Skin of body (tissue), 2 donors: ENCODE measurements around the gene ADAMTS18. TPM values are rescaled to one million over a fixed set of nuclear protein-coding genes. Genes with fewer than 3 reads are reported as not detected.

Source experiments
- DNase-seq: peaks from one replicate; lab custom pipeline; 2025; lab: John Stamatoyannopoulos, UW
- total RNA-seq: library from RNA; depleted of rRNA; stranded (reverse); fragments of >200 nt; gene quantifications from one replicate; pipeline ENCODE4 v1.2.3, GENCODE V29; 2014

ADAMTS18 gene
- total RNA-seq, 1 donor from 2014 or later, result 25.0 TPM

DNA sequence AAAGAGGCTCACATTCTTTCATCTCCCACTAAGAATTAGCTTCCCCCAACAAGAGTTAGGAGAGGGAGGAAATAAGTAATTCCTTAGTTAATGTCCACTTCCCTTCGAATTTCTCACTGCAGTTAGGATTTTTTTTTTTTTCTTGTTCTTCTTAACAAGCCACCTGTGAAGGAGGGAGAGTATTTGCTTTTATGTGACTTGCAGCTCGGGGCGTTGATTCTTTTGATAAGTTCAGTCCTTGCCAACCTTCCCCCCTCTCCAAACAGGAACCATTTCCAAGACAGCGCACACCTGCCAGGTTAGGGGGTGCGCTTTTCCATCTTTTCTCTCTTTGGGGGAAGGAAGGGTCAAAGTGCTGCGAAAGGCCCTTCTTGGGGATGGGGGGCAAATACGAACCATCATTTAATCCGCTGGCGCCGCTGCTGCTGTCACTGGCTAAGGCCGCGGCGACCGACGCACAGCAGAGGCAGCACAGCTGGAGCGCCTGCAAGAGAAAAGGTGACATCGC is 758 bp downstream of the ADAMTS18 start:
- no peak for DNase-seq

DNA sequence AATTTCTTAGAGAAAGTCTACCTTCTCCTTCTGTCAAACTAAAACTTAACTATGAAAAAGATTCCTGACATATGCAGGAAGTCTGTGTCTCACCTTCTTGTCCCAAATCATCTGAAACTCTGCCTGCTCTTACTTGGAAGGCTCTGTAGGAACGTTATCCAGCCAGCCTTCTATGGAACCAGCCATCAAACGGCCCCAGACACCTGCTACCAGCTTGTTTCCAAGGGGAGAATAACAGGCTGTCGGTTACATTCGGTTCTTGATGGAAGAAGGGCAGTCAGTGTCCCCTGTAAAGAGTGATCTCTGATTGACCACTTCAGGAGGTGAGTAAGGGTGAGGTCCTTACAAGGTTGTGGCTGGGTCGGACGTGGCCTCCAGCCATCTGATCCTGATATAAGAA is 1.7 kb downstream of the ADAMTS18 start:
- DNase-seq, result no peak

DNA sequence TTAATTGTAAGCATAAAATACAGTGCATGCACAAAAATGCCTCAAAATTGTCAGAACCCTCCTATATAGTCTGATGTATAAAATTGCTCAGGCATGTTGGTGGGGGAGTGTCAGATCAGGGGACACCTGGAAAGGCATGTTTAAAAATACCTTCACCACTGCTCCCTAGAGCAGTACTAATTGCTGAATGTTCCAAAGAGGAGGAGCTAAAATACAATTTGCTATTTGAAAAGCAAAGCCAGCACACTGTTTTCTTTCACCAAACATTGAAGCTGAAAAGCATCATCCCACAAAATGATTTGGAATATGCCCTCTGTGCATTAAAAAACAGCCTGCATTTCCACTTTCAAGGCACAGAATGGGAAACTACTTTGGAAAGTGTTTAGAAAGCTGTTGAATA is 2.6 kb downstream of the ADAMTS18 start:
- DNase-seq, result no peak

DNA sequence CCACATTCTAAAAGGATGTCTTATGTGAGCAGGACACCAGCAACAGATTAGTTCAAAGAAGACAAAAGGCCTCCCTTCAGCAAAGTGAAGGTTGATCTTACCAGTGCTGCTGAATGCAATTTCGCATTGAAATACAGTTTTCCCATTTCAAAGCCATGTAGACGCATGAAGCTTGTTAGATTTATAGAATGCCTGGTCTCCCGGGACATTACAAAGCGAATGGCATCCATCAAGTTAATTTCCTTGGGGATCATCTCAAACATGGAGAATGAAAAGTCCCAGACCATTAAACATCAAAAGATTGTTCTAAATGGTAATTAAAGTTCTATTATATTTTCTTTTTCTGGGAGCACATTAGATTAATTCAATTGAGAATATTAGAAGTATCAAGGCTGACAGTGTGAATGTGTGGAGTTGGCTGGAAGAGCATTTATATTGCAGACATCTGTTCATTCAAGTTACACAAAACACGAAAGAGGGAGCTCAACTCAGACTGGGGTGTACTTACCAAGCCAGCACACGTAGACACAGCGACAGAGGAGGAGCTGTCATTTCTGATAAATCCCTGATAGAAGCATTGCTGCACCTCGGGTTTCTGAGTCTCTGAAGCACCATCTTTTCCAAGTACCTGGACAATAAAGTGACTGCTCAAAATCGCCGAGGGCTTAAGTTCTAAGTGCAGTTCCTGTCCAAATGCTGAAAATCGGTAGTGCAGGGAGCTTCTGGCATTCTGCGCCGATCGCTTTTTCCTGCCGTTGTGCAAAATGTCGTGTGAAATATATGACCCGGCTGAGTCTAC is 3.8 kb downstream of the ADAMTS18 start:
- peak; percentile 60 for DNase-seq

DNA sequence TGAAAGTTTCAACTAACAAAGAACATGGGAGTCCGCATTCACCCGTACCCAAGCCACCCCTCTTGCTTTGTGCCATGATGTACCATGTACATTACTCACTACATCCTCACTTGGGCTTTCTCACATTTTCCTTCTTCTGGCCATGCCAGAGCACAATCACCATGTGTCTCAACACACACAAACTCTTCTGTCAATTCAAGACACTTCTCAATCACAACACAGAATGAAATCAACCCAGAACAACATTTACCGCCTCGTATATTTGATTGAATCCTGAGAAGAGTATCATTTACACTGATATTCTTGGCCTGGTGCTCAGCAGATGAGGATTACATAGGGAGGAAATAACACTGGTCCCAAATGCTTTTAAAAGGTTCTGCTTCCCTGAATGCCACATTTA is 4.5 kb downstream of the ADAMTS18 start:
- no peak for DNase-seq

DNA sequence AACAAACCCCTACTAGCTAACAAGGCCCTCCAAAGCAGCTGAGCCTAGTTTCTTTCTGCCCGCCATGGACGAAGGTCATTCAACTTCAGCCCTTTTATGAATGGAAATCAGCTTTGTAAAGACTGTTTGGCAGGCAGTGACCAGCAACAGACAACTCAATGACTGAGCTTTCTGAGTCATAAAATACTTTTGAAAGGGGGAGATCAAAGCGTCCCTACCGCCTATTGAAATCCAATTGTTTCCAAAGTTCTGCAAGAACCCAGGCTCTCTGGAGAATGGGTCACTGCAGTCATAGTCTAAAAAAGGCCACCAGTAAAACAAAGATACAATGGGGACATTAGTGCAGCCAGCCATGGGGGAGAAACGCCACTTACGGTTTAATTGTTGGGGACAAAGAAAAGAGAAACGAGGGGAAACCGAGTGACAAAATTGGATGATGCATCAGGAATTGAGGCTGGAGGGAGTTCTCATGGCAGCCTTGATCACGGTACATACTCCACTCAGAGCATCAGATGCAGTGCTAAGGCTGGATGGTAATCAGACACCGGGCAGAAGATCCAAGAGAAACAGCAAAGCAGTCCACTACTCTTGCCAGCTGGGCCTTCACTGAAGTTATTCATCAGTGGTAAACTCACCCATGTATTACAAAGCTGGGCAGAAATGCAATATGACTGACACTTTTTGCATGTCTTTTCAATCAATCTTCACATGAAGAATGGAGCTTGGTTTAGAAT is 9.8 kb downstream of the ADAMTS18 start:
- DNase-seq, result no peak

DNA sequence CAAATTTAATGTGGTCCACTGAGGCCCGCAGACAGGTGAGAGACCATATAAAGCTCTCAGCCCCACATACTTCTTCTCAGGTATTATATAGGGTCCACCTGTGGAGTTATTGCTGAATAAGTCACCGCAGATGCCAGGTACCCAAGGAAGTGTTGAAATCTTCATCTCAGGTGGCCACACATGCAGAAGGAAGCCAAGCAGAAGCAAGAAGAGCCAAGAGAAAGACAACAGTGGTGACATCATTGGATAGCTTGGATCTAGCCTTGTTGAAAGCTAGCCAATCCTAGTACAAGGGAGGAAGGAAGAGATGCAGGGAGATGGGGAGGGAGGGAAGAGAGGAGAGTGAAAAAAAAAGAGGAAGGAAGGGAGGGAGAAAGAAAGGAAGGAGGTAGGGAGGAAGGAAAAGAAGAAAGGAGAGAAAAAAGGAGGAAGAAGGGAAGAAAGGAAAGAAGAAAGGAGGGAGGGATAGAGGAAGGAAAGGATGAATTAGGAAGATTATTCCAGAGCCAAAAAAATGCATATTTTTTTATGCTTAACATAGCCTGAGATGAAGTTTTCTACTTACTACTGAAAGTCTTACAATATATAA is 12.5 kb downstream of the ADAMTS18 start:
- DNase-seq, result no peak

DNA sequence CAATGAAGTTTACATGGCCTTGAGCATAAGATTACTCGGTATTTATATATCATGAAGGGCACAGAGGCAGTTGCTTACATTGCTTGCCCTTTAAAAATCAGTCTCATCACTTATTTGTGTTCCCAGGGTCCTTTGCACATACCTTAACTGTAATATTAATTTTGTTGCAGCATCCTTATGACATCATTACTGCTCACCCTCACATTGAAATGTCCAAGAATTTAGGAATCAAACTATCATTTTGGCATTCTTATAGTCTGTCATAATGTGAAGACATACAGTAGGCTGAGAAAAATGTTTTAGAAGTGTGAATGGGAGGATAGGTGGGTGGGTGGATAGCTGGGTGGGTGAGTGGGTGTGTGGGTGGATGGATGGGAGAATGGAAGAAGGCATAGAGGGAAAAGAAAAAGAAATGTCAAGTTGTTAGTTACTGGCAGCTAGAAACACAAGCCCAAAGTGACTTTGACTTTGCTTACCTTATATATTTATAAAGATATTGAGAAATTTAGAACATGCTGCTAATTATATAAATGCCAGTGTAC is 17.8 kb downstream of the ADAMTS18 start:
- DNase-seq, result no peak

DNA sequence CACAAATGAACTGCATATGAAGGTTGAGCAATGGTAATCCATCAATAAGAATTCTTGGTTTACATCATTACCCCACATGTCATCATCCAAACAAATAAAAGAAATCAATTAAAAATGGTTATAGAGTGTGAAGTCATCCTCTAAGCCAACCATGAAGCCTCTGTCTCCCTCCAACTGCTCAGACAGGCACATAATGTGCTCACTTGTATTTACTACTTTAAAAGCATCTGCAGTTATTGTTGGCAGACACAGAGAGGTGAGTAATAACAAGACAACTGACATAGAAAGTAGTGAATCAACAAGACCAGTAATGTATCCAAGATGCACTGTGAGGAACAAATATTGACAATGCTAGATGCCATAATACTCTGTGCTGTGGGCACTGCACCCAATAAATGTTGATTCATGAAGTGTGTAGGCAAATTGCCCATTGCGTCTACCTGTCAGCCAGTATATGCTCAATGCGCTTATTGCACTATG is 20.0 kb downstream of the ADAMTS18 start:
- peak; percentile 78 for DNase-seq

DNA sequence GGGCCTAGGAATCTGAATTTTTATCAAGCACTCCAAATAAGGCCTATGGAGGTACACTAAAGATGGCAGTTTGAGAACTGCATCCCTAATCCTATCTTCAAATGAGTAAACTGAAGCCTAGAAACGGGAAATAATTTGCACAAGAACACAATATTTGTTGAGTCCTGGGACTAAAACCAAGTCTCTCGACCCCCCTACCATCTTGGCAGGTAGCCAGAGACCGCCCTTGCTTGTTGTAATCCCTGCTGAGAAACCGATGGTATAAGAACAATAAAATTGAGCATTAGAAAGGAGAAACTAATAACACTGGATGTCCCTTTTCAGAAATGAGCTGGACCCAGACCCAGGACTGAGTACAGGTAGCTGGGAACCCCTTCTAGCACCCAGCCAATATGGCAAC is 24.4 kb downstream of the ADAMTS18 start:
- DNase-seq, result no peak

DNA sequence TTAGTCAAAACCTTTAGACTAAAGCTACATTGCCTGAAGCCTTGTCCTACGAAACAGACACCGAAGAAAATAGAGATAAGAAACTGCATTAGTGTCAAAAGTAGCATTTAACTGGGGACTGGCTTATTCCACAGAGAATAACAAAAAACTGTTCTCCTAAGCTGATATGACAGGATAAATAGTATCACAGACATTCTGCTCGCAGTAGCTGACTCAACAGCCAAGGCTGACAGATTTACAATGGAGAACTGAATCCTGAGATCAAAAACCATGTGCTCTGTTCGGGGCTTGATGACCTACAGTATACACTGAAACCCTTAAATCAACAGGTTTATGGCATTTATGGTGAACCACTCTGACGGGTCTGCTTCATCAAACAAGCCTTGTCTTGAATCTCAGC is 25.5 kb downstream of the ADAMTS18 start:
- DNase-seq, result no peak

DNA sequence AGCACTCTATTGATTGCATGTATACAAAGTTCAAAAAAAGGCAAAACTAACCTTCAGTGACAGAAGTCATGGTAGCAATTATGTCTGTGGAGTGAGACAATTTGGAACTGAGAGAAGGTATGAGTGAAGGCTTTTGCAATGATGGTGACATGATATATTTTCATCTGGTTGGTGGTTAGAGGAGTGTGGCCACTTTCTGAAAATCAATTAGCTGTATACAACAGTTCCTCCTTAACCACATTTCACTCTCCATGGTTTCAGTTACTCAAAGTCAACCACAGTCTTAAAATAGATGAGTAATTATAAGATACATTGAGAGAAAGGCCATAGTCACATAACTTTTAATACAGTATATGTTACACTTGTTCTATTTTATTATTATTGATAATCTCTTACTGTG is 26.2 kb downstream of the ADAMTS18 start:
- DNase-seq, result no peak

DNA sequence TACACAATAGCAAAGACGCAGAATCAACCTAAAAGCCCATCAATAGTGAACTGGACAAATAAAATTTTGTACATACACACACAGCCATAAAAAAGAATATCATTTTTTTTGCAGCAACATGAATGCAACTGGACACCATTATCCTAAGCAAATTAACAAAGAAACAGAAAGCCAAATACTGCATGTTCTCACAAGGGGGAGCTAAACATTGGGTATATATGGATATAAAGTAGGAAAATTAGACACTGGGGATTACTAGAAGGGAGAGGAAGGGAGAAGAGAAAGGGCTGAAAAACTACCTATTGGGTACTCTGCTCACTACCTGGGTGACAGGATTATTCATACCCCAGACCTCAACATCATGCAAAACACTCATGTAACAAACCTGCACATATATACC is 28.2 kb downstream of the ADAMTS18 start:
- DNase-seq, result no peak

DNA sequence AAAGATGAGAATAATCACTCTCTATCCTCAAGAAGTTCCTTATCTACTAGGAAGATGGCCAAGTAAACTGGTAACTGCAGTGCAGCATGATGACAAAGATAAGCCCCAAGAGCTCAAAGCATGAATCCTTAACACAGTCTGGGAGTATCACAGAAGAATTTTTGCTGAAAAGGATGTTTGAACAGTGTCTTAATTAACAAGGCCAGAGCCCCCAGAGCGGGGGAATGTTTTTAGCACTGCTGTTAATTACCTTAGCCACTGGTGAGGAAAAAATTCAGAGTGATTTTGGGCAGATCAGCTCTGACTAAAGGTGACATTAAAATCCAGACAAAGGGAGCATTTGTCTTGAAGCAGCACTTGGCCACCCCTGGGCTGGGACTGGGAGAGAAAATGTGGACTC is 30.1 kb downstream of the ADAMTS18 start:
- DNase-seq, result no peak

DNA sequence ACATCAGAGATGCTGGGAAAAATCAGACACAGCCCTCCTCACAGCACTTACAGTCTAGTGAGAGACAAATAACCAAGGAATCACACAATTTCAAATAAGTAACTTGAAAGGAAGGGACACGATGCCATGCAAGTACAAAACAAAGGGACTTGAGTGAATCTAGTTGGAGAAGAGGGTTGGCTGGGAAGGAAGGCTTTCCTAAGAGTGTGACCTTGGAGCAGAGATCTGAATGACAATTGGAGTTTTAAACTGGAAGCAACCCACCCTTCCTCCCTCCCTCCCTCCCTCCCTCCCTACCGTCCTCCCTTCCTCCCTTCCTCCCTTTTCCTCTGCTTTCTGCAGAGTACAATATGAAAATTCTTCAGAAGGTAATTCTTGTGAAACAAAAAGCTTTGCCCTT is 31.1 kb downstream of the ADAMTS18 start:
- DNase-seq, result no peak

DNA sequence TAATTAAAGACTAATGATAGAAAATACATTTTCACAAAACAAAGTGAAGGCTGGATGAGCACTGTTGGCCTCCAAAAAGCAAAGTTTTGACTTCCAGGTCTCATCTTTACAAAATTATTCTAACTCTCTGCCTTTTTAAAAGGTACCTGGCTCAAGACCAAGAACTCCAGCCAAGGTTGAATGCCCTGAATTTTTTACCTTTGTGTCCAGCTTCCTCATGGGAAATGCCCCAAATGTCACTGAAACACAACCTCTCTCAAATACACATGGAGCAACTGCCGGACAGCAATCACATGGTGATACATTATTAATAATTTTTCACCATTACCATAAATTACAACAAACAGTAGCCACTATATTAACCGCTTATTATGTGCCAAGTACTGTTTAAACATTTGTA is 32.2 kb downstream of the ADAMTS18 start:
- DNase-seq, result no peak

DNA sequence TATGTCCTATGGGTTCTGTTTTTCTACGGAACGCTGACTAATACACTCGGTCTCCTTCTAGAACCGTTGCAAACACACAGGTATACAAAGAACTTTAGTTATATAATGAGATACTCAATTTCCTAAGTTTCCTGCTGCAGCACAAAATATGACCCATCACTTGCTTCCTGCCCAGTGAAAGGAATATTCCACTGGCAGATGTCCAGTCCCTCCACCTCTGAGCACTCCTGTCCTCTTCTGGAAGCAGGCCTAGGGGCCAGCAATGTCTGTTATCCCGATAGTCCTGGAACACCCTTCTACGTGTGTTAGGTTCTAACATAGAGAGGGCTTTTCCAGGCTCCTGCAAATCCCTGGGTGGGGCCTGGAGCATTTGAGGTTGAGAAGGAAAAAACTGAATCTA is 32.7 kb downstream of the ADAMTS18 start:
- DNase-seq, result no peak

DNA sequence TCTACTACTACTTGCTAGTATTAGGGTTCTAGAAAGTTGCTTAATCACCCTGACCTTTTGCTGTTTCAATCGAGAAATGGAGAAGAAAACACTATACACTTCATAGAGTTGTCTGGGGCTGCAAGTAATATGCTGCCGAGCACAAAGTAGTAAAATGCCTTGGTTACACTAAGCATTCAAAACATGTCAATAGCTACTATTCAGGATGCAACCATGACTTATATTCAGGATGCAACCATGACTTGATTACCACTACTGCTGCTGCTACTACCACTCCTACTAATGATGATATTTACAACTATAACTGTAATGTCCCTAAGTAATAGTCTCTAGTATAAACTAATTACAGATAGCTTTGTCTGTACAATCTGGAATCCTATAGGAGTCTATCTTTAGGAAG is 35.3 kb downstream of the ADAMTS18 start:
- no peak for DNase-seq

DNA sequence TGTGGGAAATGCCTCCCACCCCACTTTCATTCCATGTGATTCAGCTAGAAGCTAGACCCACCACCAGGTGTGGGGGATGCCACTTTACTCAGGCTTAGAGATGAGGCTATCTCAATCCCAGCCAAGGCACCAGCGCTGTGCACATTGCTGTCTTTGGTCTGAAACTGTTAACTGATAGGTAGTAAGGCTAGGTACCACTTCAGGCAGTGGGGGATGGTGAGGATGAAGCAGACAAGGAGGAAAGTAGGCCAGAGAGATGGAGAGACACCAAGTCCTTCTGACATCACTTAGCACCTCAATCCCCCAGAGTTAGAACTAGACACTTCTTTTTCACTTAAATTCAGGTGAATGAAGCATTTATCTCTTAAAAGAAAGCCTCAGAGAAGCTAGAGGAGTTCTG is 35.8 kb downstream of the ADAMTS18 start:
- DNase-seq, result no peak

DNA sequence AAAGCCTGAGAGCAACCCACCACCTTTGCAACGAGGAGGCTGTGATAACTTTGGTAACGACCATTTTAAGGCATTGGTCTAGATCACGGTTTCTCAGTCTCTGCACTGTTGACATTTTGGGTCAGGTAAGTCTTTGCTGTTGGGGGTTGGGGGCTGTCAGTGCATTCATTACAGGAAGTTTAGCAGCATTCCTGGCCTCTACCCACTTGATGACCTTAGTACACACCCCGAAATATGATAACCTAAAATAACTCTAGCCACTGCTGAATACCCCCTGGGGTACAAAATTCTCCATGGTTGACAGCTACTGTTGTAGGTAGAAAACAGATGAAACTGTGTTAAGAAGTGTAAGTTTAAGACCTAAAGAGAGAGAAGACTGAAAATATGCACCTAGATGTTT is 36.3 kb downstream of the ADAMTS18 start:
- no peak for DNase-seq

DNA sequence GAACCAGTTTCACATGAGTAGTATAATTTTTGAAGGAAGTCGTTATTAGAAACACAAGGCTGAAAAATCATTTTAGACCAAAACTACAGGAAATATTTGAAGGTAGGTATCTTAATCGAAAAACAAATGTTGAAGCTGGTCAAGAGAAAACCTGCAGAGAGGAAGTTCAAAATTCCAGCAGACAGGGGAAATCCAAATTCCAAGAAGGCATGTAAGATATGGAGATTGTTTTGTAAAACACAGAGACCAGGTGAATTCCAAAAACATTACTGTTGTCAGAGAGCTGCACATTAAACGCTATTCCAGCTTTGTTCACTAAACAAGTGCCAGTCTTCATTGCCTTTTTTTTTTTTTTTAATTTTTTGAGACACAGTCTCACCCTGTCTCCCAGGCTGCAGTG is 38.4 kb downstream of the ADAMTS18 start:
- DNase-seq, result no peak

DNA sequence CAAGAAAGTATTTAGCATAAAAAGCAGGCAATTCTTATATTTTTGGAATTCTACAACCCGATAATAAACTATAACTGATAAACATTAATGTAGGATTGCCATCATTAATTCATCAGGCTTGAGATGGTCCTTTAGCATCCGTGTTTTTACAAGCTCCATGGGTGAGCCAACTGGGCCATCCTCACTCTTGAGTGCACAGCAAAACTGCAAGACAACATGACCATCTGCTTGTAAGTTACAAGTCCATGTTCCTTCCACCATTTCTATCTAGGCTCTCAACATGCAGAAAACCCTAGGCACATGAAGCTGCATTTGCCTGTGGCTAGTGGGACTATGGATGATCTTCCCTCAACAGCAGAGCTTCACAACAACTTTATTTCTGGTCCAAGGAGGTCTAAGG is 40.1 kb downstream of the ADAMTS18 start:
- DNase-seq, result no peak
